ENCODE measurements around the gene MEIOB.
"Not testable (repeated sequence)": the region's sequence is repeated elsewhere in the genome, so short reads cannot be mapped to it uniquely, and the experiment has no call there.

The MEIOB gene

GRCh38 chr16:1877089-1877488 lies 5.1 kb upstream of the MEIOB start:
- DNase-seq = no peak

GRCh38 chr16:1876468-1876867 lies 4.5 kb upstream of the MEIOB start:
- DNase-seq = no peak

- not testable (repeated sequence) for DNase-seq
Measured at GRCh38 chr16:1876066-1876465, 4.1 kb upstream of the MEIOB start.

GRCh38 chr16:1874854-1875253 lies 2.9 kb upstream of the MEIOB start:
- DNase-seq = no peak

GRCh38 chr16:1870365-1871082 lies 1.4 kb downstream of the MEIOB start:
- DNase-seq = no peak

- DNase-seq = no peak
Measured at GRCh38 chr16:1865902-1866690, 5.9 kb downstream of the MEIOB start.

- DNase-seq = no peak
Measured at GRCh38 chr16:1863681-1864460, 8.1 kb downstream of the MEIOB start.

GRCh38 chr16:1862394-1862793 lies 9.6 kb downstream of the MEIOB start:
- DNase-seq = no peak

GRCh38 chr16:1861730-1862129 lies 10.2 kb downstream of the MEIOB start:
- DNase-seq = no peak

- DNase-seq = no peak
Measured at GRCh38 chr16:1859650-1860049, 12.3 kb downstream of the MEIOB start.

GRCh38 chr16:1858189-1858865 lies 13.6 kb downstream of the MEIOB start:
- no peak for DNase-seq

GRCh38 chr16:1857433-1858097 lies 14.4 kb downstream of the MEIOB start:
- DNase-seq = no peak

GRCh38 chr16:1851793-1852192 lies 20.2 kb downstream of the MEIOB start:
- DNase-seq = no peak

- DNase-seq = no peak
Measured at GRCh38 chr16:1850981-1851380, 21.0 kb downstream of the MEIOB start.

GRCh38 chr16:1846416-1846815 lies 25.5 kb downstream of the MEIOB start:
- no peak for DNase-seq

- no peak for DNase-seq
Measured at GRCh38 chr16:1845985-1846384, 26.0 kb downstream of the MEIOB start.

- DNase-seq = no peak
Measured at GRCh38 chr16:1839554-1839953, 32.4 kb downstream of the MEIOB start.

- no peak for DNase-seq
Measured at GRCh38 chr16:1834096-1834495, 37.9 kb downstream of the MEIOB start.

GRCh38 chr16:1832838-1833454 lies 39.0 kb downstream of the MEIOB start:
- DNase-seq = no peak

GRCh38 chr16:1831186-1832075 lies 40.5 kb downstream of the MEIOB start:
- no peak for DNase-seq

- DNase-seq = no peak
Measured at GRCh38 chr16:1830213-1830612, 41.8 kb downstream of the MEIOB start.
